ENCODE data around the gene MAPK8IP1.
A peak's percentile ranks its signal among the peaks of the same experiment; 100 is the strongest.
"Not testable (repeated sequence)": the region's sequence is repeated elsewhere in the genome, so short reads cannot be mapped to it uniquely, and the experiment has no call there.

The MAPK8IP1 gene

GRCh38 chr11:45885274-45885920, at the start of gene MAPK8IP1:
Gene MAPK8IP1 (plus strand): TSS chr11:45885651. CDS start chr11:45885821, 170 bp downstream.
- no peak for DNase-seq

GRCh38 chr11:45839204-45839603, 46.2 kb upstream of the MAPK8IP1 start:
- DNase-seq, result no peak

- DNase-seq, result not testable (repeated sequence)
Observed at GRCh38 chr11:45840251-45840650, 45.2 kb upstream of the MAPK8IP1 start.

GRCh38 chr11:45843158-45843924, 42.1 kb upstream of the MAPK8IP1 start:
- peak; percentile 23 for DNase-seq

- no peak for DNase-seq
Observed at GRCh38 chr11:45844822-45845578, 40.5 kb upstream of the MAPK8IP1 start.

GRCh38 chr11:45846174-45846675, 39.2 kb upstream of the MAPK8IP1 start:
- DNase-seq, result no peak

GRCh38 chr11:45846974-45847910, 38.2 kb upstream of the MAPK8IP1 start, which contains the start of gene CRY2:
Gene CRY2 (plus strand): TSS chr11:45847475. CDS start chr11:45847491, 16 bp downstream.
- peak; percentile 69 for DNase-seq

GRCh38 chr11:45847911-45848316, 37.5 kb upstream of the MAPK8IP1 start:
- no peak for DNase-seq

- no peak for DNase-seq
Observed at GRCh38 chr11:45848654-45849081, 36.8 kb upstream of the MAPK8IP1 start.

- no peak for DNase-seq
Observed at GRCh38 chr11:45850446-45850845, 35.0 kb upstream of the MAPK8IP1 start.

GRCh38 chr11:45851228-45851627, 34.2 kb upstream of the MAPK8IP1 start:
- no peak for DNase-seq

GRCh38 chr11:45852018-45852711, 33.3 kb upstream of the MAPK8IP1 start:
- DNase-seq, result no peak

- no peak for DNase-seq
Observed at GRCh38 chr11:45852712-45853101, 32.7 kb upstream of the MAPK8IP1 start.

- no peak for DNase-seq
Observed at GRCh38 chr11:45853332-45854219, 31.9 kb upstream of the MAPK8IP1 start.

GRCh38 chr11:45855308-45855707, 30.1 kb upstream of the MAPK8IP1 start:
- no peak for DNase-seq

GRCh38 chr11:45856044-45856468, 29.4 kb upstream of the MAPK8IP1 start:
- DNase-seq, result no peak

GRCh38 chr11:45857961-45858474, 27.4 kb upstream of the MAPK8IP1 start:
- DNase-seq, result no peak

- DNase-seq, result no peak
Observed at GRCh38 chr11:45858751-45859398, 26.6 kb upstream of the MAPK8IP1 start.

- DNase-seq, result no peak
Observed at GRCh38 chr11:45859661-45860140, 25.8 kb upstream of the MAPK8IP1 start.

Data from NCI-H1436 treated with DMSO at 0.1 percent for 48 hours (cell line).